Colonic mucosa (tissue), 4 donors: ENCODE results near the gene PUDP. TPM values are rescaled to one million over a fixed set of nuclear protein-coding genes. Genes with fewer than 3 reads are reported as not detected.

Experiments used
- DNase-seq: peaks from one replicate; pipeline ENCODE4 v3.0.0-alpha.2; 2020
- H3K27ac ChIP-seq: fragments of 200-600 bp; one replicate; pipeline ENCODE4 v1.8.0; 2021
- H3K27me3 ChIP-seq: fragments of 200-600 bp; one replicate; pipeline ENCODE4 v1.8.0; 2021
- H3K36me3 ChIP-seq: fragments of 200-600 bp; one replicate; pipeline ENCODE4 v1.8.0; 2021
- H3K4me1 ChIP-seq: fragments of 200-600 bp; one replicate; pipeline ENCODE4 v1.8.0; 2021; ENCODE audit warnings: mild to moderate bottlenecking
- H3K4me3 ChIP-seq: fragments of 200-600 bp; one replicate; pipeline ENCODE4 v1.8.0; 2021
- H3K9ac ChIP-seq, 2 donors: one replicate each; pipeline ENCODE4 v1.7.0; 2013; ENCODE audit warnings: control low read depth in 2 of 2, low read depth in 2 of 2, low read length in 2 of 2
- H3K9me3 ChIP-seq: fragments of 200-600 bp; one replicate; pipeline ENCODE4 v1.8.0; 2021
- CTCF ChIP-seq: fragments of 200-600 bp; IDR thresholded peaks from one replicate; pipeline ENCODE4 v1.8.0; 2022; ENCODE audit warnings: antibody characterized with exemption, mild to moderate bottlenecking
- intact Hi-C: fragments of 100-400 bp; cut with DNase I; formaldehyde crosslinking; loops from one replicate; pipeline ENCODE4 v1.14.1; 2022
- total RNA-seq, 2 donors: library from RNA; stranded (reverse); fragmentation: NEBNext Ultra II Directional in 1 of 2; extraction: Animal tissue kit (Norgen Biotek cat#: 25700) in 1 of 2; gene quantifications; one replicate each; pipeline ENCODE4 v1.2.1, GENCODE V29; 2021
- donor health status: healthy.
- donor health status: DM: no; HTN: no; CAD: no.
- donor health status: DM: no; HTN: no; CAD: no.

The PUDP gene
- 10 to 100 TPM; 55.1 to 62.4 TPM for total RNA-seq

GRCh38 chrX:7147978-7148854 lies at the start of gene PUDP:
Gene PUDP (minus strand): TSS chrX:7148153. CDS start chrX:7148113, 40 bp downstream.
- H3K9me3 ChIP-seq = no peaks in the 10 kb centered on the region
- H3K36me3 ChIP-seq = no peaks in the 10 kb centered on the region
- peak within 1 kb of the TSS; percentile 91 for H3K27ac ChIP-seq
- no peaks in the 10 kb centered on the region for H3K27me3 ChIP-seq
- peaks cover 7% of the 10 kb centered on the region for H3K4me1 ChIP-seq
- no peak for TF ChIP-seq CTCF
- intact Hi-C loops = no loop called here
- DNase-seq = peak; percentile 88
- peak within 1 kb of the TSS; percentile 87 for H3K4me3 ChIP-seq
- H3K9ac ChIP-seq = peak within 1 kb of the TSS; percentile 87 to 96

GRCh38 chrX:7194606-7195005 lies 46.7 kb upstream of the PUDP start:
- Histone ChIP-seq H3K27me3 (no peaks in the 10 kb centered on the region), H3K4me3 (no peak overlapping the region), H3K9ac (no peak overlapping the region), H3K27ac (no peak overlapping the region), H3K4me1 (no peaks in the 10 kb centered on the region), H3K9me3 (no peaks in the 10 kb centered on the region), H3K36me3 (no peaks in the 10 kb centered on the region)
- intact Hi-C loops = no loop called here
- no peak for DNase-seq
- no peak for TF ChIP-seq CTCF

GRCh38 chrX:7192871-7193270 lies 44.9 kb upstream of the PUDP start:
- no peaks in the 10 kb centered on the region for H3K36me3 ChIP-seq
- no peak overlapping the region for H3K9ac ChIP-seq
- H3K27me3 ChIP-seq = no peaks in the 10 kb centered on the region
- no peak for DNase-seq
- no peak overlapping the region for H3K4me3 ChIP-seq
- no peaks in the 10 kb centered on the region for H3K4me1 ChIP-seq
- no peak for TF ChIP-seq CTCF
- H3K9me3 ChIP-seq = no peaks in the 10 kb centered on the region
- no peak overlapping the region for H3K27ac ChIP-seq
- intact Hi-C loops = no loop called here

GRCh38 chrX:7191681-7192110 lies 43.7 kb upstream of the PUDP start:
- TF ChIP-seq CTCF = no peak
- H3K27ac ChIP-seq = no peak overlapping the region
- DNase-seq = no peak
- H3K36me3 ChIP-seq = no peaks in the 10 kb centered on the region
- H3K4me1 ChIP-seq = no peaks in the 10 kb centered on the region
- intact Hi-C loops = no loop called here
- no peak overlapping the region for H3K9ac ChIP-seq
- H3K9me3 ChIP-seq = no peaks in the 10 kb centered on the region
- no peak overlapping the region for H3K4me3 ChIP-seq
- no peaks in the 10 kb centered on the region for H3K27me3 ChIP-seq

- Histone ChIP-seq H3K4me3 (no peak overlapping the region), H3K27me3 (no peaks in the 10 kb centered on the region), H3K9me3 (no peaks in the 10 kb centered on the region), H3K9ac (no peak overlapping the region), H3K4me1 (no peaks in the 10 kb centered on the region), H3K36me3 (no peaks in the 10 kb centered on the region), H3K27ac (no peak overlapping the region)
- no peak for DNase-seq
- intact Hi-C loops = no loop called here
- no peak for TF ChIP-seq CTCF
These were observed 42.2 kb upstream of the PUDP start for GRCh38 chrX:7190157-7190556.
